HEK293 (cell line): Measurements from ENCODE around the gene STT3A.

Source experiments
- BCL11A ChIP-seq: fragments of 450-650 bp; formaldehyde crosslinking; IDR thresholded peaks from 2 replicates; pipeline ENCODE4 v1.5.1; 2016; ENCODE audit warnings: low read depth, missing biosample characterization, missing genetic modification characterization
- BCL11B ChIP-seq: fragments of 450-650 bp; formaldehyde crosslinking; IDR thresholded peaks from 2 replicates; pipeline ENCODE4 v1.5.1; 2016; ENCODE audit warnings: low read depth, missing biosample characterization, missing genetic modification characterization
- CTCF ChIP-seq: fragments of 450-650 bp; formaldehyde crosslinking; IDR thresholded peaks from 2 replicates; pipeline ENCODE4 v1.5.1; 2016; ENCODE audit warnings: missing biosample characterization, missing genetic modification characterization
- FEZF1 ChIP-seq: fragments of 450-650 bp; formaldehyde crosslinking; IDR thresholded peaks from 2 replicates; pipeline ENCODE4 v1.5.1; 2016; ENCODE audit warnings: missing biosample characterization, missing genetic modification characterization
- KLF7 ChIP-seq: fragments of 450-650 bp; formaldehyde crosslinking; IDR thresholded peaks from 2 replicates; pipeline ENCODE4 v1.5.1; 2016; ENCODE audit warnings: missing biosample characterization, missing genetic modification characterization, borderline replicate concordance
- KLF8 ChIP-seq: fragments of 450-650 bp; formaldehyde crosslinking; IDR thresholded peaks from 2 replicates; pipeline ENCODE4 v1.5.1; 2016; ENCODE audit warnings: missing biosample characterization, missing genetic modification characterization
- KLF9 ChIP-seq: fragments of 450-650 bp; formaldehyde crosslinking; IDR thresholded peaks from 2 replicates; pipeline ENCODE4 v1.5.1; 2016; ENCODE audit warnings: missing biosample characterization, missing genetic modification characterization, low read depth
- MZF1 ChIP-seq: fragments of 450-650 bp; formaldehyde crosslinking; IDR thresholded peaks from 2 replicates; pipeline ENCODE4 v1.5.1; 2017; ENCODE audit warnings: missing biosample characterization, missing genetic modification characterization, borderline replicate concordance
- PATZ1 ChIP-seq: fragments of 450-650 bp; formaldehyde crosslinking; IDR thresholded peaks from 2 replicates; pipeline ENCODE4 v1.5.1; 2016; ENCODE audit warnings: missing biosample characterization, missing genetic modification characterization
- YY1 ChIP-seq: fragments of 450-650 bp; formaldehyde crosslinking; IDR thresholded peaks from 2 replicates; pipeline ENCODE4 v1.5.1; 2018; ENCODE audit warnings: missing biosample characterization, missing genetic modification characterization
- ZBTB10 ChIP-seq: fragments of 450-650 bp; formaldehyde crosslinking; IDR thresholded peaks from 2 replicates; pipeline ENCODE4 v1.5.1; 2016; ENCODE audit warnings: missing biosample characterization, missing genetic modification characterization
- ZBTB17 ChIP-seq: fragments of 450-650 bp; formaldehyde crosslinking; IDR thresholded peaks from 2 replicates; pipeline ENCODE4 v1.5.1; 2016; ENCODE audit warnings: missing biosample characterization, missing genetic modification characterization
- ZBTB21 ChIP-seq: fragments of 450-650 bp; formaldehyde crosslinking; IDR thresholded peaks from 2 replicates; pipeline ENCODE4 v1.5.1; 2017; ENCODE audit warnings: missing biosample characterization, missing genetic modification characterization
- ZBTB26 ChIP-seq: fragments of 450-650 bp; formaldehyde crosslinking; optimal IDR thresholded peaks from 2 replicates; pipeline ENCODE3; 2016; ENCODE audit warnings: missing biosample characterization, mild to moderate bottlenecking, missing genetic modification characterization
- ZEB2 ChIP-seq: fragments of 450-650 bp; formaldehyde crosslinking; IDR thresholded peaks from 2 replicates; pipeline ENCODE4 v1.5.1; 2016; ENCODE audit warnings: missing biosample characterization, missing genetic modification characterization
- ZFP69B ChIP-seq: fragments of 450-650 bp; formaldehyde crosslinking; IDR thresholded peaks from 2 replicates; pipeline ENCODE4 v1.5.1; 2016; ENCODE audit warnings: missing biosample characterization, missing genetic modification characterization
- ZNF10 ChIP-seq: fragments of 450-650 bp; formaldehyde crosslinking; IDR thresholded peaks from 2 replicates; pipeline ENCODE4 v1.5.1; 2017; ENCODE audit warnings: missing biosample characterization, missing genetic modification characterization
- ZNF155 ChIP-seq: fragments of 450-650 bp; formaldehyde crosslinking; IDR thresholded peaks from 2 replicates; pipeline ENCODE4 v1.5.1; 2016; ENCODE audit warnings: missing biosample characterization, missing genetic modification characterization
- ZNF16 ChIP-seq: fragments of 450-650 bp; formaldehyde crosslinking; IDR thresholded peaks from 2 replicates; pipeline ENCODE4 v1.5.1; 2016; ENCODE audit warnings: low read depth, missing biosample characterization, missing genetic modification characterization
- ZNF2 ChIP-seq: fragments of 450-650 bp; formaldehyde crosslinking; IDR thresholded peaks from 2 replicates; pipeline ENCODE4 v1.5.1; 2016; ENCODE audit warnings: missing biosample characterization, missing genetic modification characterization
- ZNF221 ChIP-seq: fragments of 450-650 bp; formaldehyde crosslinking; IDR thresholded peaks from 2 replicates; pipeline ENCODE4 v1.5.1; 2017; ENCODE audit warnings: missing biosample characterization, missing genetic modification characterization, borderline replicate concordance
- ZNF280C ChIP-seq: fragments of 450-650 bp; formaldehyde crosslinking; IDR thresholded peaks from 2 replicates; pipeline ENCODE4 v1.5.1; 2016; ENCODE audit warnings: missing biosample characterization, missing genetic modification characterization
- ZNF362 ChIP-seq: fragments of 450-650 bp; formaldehyde crosslinking; IDR thresholded peaks from 2 replicates; pipeline ENCODE4 v1.5.1; 2016; ENCODE audit warnings: missing biosample characterization, missing genetic modification characterization
- ZNF639 ChIP-seq: fragments of 450-650 bp; formaldehyde crosslinking; IDR thresholded peaks from 2 replicates; pipeline ENCODE4 v1.5.1; 2016; ENCODE audit warnings: missing biosample characterization, missing genetic modification characterization
- ZNF654 ChIP-seq: fragments of 450-650 bp; formaldehyde crosslinking; IDR thresholded peaks from 2 replicates; pipeline ENCODE4 v1.5.1; 2016; ENCODE audit warnings: low read depth, missing biosample characterization, missing genetic modification characterization
- ZNF791 ChIP-seq: fragments of 450-650 bp; formaldehyde crosslinking; IDR thresholded peaks from 2 replicates; pipeline ENCODE4 v1.5.1; 2016; ENCODE audit warnings: missing biosample characterization, missing genetic modification characterization

The STT3A gene

GRCh38 chr11:125568970-125569914 is 23.4 kb upstream of the STT3A start, which contains the start of gene EI24 (continued):
- TF ChIP-seq ZBTB10 (peak; percentile 41; the same call in 1 of the 2 replicates), ZNF2 (peak; percentile 53; the same call in 1 of the 2 replicates), ZNF10 (tag by site-specific recombination) (peak; percentile 72; the same call in 1 of the 2 replicates), ZNF654 (tag by site-specific recombination) (no peak), ZEB2 (tag by site-specific recombination) (peak; percentile 69), KLF7 (tag by site-specific recombination) (no peak), PATZ1 (tag by site-specific recombination) (peak; percentile 58), CTCF (tag by site-specific recombination) (peak; percentile 80), ZFP69B (tag by site-specific recombination) (peak; percentile 69), KLF8 (tag by site-specific recombination) (0 out of 2 replicates have a peak, but pooled peaks have one; percentile 36), YY1 (tag by site-specific recombination) (no peak), ZBTB26 (tag by site-specific recombination) (peak; percentile 78), KLF9 (tag by site-specific recombination) (peak; percentile 43; the same call in 1 of the 2 replicates), BCL11B (tag by site-specific recombination) (0 out of 2 replicates have a peak, but pooled peaks have one; percentile 21), ZBTB17 (tag by site-specific recombination) (peak; percentile 74), BCL11A (no peak), ZBTB21 (tag by site-specific recombination) (0 out of 2 replicates have a peak, but pooled peaks have one; percentile 20), ZNF639 (tag by site-specific recombination) (no peak), FEZF1 (no peak), ZNF791 (tag by site-specific recombination) (no peak), ZNF280C (no peak), ZNF155 (tag by site-specific recombination) (no peak), ZNF362 (tag by site-specific recombination) (no peak), MZF1 (tag by site-specific recombination) (no peak), ZNF16 (tag by site-specific recombination) (no peak), ZNF221 (tag by site-specific recombination) (no peak)
